Osteocyte (in vitro differentiated cells): Measurements from ENCODE around the gene CDCA3. TPM values are rescaled to one million over a fixed set of nuclear protein-coding genes. Genes with fewer than 3 reads are reported as not detected.

Experiments used
- DNase-seq: peaks from one replicate; pipeline ENCODE4 v3.0.0; 2021; ENCODE audit warnings: mixed read lengths; ENCODE audit not compliant: unreplicated experiment; ENCODE audit errors: extremely low spot score
- H3K27ac Mint-ChIP-seq: one replicate; pipeline ENCODE4 v1.8.0; 2021; ENCODE audit warnings: mild to moderate bottlenecking, mixed read lengths; ENCODE audit not compliant: unreplicated experiment
- H3K27me3 Mint-ChIP-seq: one replicate; pipeline ENCODE4 v1.8.0; 2021; ENCODE audit warnings: mixed read lengths; ENCODE audit not compliant: unreplicated experiment
- H3K36me3 Mint-ChIP-seq: one replicate; pipeline ENCODE4 v1.8.0; 2021; ENCODE audit warnings: mixed read lengths; ENCODE audit not compliant: unreplicated experiment
- H3K4me1 Mint-ChIP-seq: one replicate; pipeline ENCODE4 v1.8.0; 2021; ENCODE audit warnings: mixed read lengths; ENCODE audit not compliant: unreplicated experiment
- H3K4me3 Mint-ChIP-seq: one replicate; pipeline ENCODE4 v1.8.0; 2021; ENCODE audit warnings: mild to moderate bottlenecking, moderate library complexity, mixed read lengths; ENCODE audit not compliant: unreplicated experiment
- H3K9me3 Mint-ChIP-seq: one replicate; pipeline ENCODE4 v1.8.0; 2021; ENCODE audit warnings: mixed read lengths; ENCODE audit not compliant: unreplicated experiment
- total RNA-seq: library from RNA; stranded (reverse); gene quantifications from 2 replicates; pipeline ENCODE4 v1.2.1, GENCODE V29; 2021
- TF ChIP-seq, protein P1 (sequence below): fragments of 200-600 bp; sonication (generic); IDR thresholded peaks from 2 replicates; pipeline ENCODE4 v1.5.0; 2021; ENCODE audit warnings: antibody characterized with exemption, mild to moderate bottlenecking, moderate library complexity

Gene CDCA3
- total RNA-seq, 1 donor from 2014 or later: 9.2 TPM

DNA sequence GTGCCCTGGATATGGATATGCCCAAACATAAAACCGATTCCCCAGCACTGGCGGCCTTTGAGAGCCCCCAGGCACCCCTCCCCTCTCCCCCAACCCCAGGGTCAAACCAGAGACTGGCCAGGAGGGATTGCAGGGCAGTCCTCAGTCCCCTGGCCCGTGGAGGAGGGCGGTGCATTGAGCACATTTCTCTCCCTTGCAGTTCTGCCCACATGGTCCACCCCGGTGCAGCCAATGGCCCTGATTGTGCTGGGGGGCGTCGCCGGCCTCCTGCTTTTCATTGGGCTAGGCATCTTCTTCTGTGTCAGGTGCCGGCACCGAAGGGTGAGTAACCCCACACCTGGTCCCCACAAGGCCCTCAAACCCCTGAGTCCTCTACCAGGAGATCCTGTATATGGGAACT, 32.9 kb downstream of the CDCA3 start:
- H3K4me1 Mint-ChIP-seq: peaks cover 36% of the 10 kb centered on the region
- no peak for DNase-seq
- H3K4me3 Mint-ChIP-seq: no peak overlapping the region
- TF ChIP-seq, protein P1, sequence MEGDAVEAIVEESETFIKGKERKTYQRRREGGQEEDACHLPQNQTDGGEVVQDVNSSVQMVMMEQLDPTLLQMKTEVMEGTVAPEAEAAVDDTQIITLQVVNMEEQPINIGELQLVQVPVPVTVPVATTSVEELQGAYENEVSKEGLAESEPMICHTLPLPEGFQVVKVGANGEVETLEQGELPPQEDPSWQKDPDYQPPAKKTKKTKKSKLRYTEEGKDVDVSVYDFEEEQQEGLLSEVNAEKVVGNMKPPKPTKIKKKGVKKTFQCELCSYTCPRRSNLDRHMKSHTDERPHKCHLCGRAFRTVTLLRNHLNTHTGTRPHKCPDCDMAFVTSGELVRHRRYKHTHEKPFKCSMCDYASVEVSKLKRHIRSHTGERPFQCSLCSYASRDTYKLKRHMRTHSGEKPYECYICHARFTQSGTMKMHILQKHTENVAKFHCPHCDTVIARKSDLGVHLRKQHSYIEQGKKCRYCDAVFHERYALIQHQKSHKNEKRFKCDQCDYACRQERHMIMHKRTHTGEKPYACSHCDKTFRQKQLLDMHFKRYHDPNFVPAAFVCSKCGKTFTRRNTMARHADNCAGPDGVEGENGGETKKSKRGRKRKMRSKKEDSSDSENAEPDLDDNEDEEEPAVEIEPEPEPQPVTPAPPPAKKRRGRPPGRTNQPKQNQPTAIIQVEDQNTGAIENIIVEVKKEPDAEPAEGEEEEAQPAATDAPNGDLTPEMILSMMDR: no peak
- peaks cover 23% of the 10 kb centered on the region for H3K27me3 Mint-ChIP-seq
- H3K9me3 Mint-ChIP-seq: no peaks in the 10 kb centered on the region
- H3K36me3 Mint-ChIP-seq: no peaks in the 10 kb centered on the region
- H3K27ac Mint-ChIP-seq: no peak overlapping the region

DNA sequence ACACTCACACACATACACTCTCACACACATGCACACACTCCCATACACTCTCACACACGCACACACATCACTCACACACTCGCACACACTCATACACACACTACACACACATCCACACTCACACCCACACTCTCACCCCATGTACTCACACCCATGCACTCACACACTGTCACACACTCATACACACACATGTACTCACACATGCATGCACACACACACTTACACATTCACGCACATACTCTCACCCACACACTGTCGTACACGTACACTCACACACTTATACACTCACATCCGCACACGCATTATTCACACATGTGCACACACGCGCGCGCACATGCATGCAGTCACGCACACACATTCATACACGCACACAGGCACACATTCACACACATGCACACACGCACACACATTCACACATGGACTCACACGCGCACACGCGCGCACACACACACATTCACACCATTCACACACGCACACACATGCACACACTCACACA, 33.4 kb downstream of the CDCA3 start:
- DNase-seq: no peak

DNA sequence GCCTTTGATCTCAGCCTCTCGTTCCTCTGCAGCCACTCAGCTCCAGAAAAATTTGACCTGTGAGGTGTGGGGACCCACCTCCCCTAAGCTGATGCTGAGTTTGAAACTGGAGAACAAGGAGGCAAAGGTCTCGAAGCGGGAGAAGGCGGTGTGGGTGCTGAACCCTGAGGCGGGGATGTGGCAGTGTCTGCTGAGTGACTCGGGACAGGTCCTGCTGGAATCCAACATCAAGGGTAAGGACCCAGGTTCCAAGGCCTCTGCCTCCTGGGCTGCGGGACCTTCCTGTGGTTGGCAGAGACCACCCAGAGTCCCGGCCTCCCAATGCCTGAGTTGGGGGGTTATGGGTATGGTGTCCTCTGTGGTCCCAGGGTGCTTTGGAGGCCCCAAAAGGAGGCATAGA, 34.0 kb downstream of the CDCA3 start:
- peaks cover 25% of the 10 kb centered on the region for H3K4me1 Mint-ChIP-seq
- no peaks in the 10 kb centered on the region for H3K36me3 Mint-ChIP-seq
- TF ChIP-seq, protein P1: no peak
- H3K9me3 Mint-ChIP-seq: no peaks in the 10 kb centered on the region
- no peak overlapping the region for H3K4me3 Mint-ChIP-seq
- no peak overlapping the region for H3K27ac Mint-ChIP-seq
- no peak for DNase-seq
- peaks cover 24% of the 10 kb centered on the region for H3K27me3 Mint-ChIP-seq

More for the DNA sequence above, 33.4 kb downstream of the CDCA3 start:
- H3K9me3 Mint-ChIP-seq: no peaks in the 10 kb centered on the region
- H3K36me3 Mint-ChIP-seq: no peaks in the 10 kb centered on the region
- no peak overlapping the region for H3K4me3 Mint-ChIP-seq
- H3K27ac Mint-ChIP-seq: no peak overlapping the region
- peaks cover 31% of the 10 kb centered on the region for H3K4me1 Mint-ChIP-seq
- H3K27me3 Mint-ChIP-seq: peaks cover 24% of the 10 kb centered on the region
- TF ChIP-seq, protein P1: no peak

DNA sequence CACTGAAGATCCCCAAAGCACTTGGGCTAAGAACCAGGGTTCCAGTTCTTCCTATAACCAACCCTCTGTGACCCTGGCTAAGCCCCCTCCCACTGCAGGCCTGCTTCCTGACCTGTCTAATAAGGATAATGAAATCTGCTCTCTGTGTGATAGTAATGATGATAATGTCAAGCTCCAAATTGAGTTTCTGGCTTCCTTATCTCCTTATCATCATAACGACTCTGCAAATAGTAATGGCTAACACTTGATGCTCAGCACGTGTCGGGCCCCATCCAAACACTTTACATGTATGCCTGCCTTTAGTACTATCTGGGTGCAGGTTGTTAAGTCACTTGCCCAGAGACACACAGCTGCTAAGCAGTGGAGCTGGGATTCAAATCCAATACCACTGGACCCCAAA, 34.5 kb downstream of the CDCA3 start:
- Mint-ChIP-seq H3K36me3 (no peaks in the 10 kb centered on the region), H3K27me3 (peaks cover 24% of the 10 kb centered on the region), H3K9me3 (no peaks in the 10 kb centered on the region), H3K4me3 (no peak overlapping the region), H3K27ac (no peak overlapping the region), H3K4me1 (peaks cover 22% of the 10 kb centered on the region)
- TF ChIP-seq, protein P1: no peak
- no peak for DNase-seq

DNA sequence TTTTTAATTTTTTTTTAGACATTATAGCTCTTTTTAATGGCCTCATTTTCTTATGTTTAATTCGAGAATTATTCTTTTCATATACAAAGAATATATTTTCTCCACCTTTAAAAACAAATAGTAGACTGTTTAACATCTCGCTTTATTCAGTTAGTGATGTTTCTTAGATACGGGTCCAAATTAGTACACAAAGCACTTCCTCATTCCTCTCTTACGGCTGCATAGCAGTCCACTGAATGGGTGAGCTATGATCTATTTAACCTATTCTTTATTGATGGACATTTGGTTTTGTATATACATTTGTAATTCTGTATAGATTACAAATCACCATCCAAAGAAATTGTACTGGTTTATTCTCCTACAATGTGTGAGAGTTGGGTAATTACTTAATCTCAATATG, 37.7 kb downstream of the CDCA3 start:
- Mint-ChIP-seq H3K27me3 (peaks cover 40% of the 10 kb centered on the region), H3K4me3 (no peak overlapping the region), H3K27ac (no peak overlapping the region), H3K9me3 (no peaks in the 10 kb centered on the region), H3K4me1 (no peaks in the 10 kb centered on the region), H3K36me3 (peaks cover 2% of the 10 kb centered on the region)
- no peak for DNase-seq
- TF ChIP-seq, protein P1: no peak
